ENCODE results near the gene C11orf52. TPM values are rescaled to one million over a fixed set of nuclear protein-coding genes. Genes with fewer than 3 reads are reported as not detected.

Gene C11orf52
- total and polyA plus RNA-seq, 2 of the 4 experiments (the other 2 are of a cell fraction), result 0.90 to 1.1 TPM

DNA sequence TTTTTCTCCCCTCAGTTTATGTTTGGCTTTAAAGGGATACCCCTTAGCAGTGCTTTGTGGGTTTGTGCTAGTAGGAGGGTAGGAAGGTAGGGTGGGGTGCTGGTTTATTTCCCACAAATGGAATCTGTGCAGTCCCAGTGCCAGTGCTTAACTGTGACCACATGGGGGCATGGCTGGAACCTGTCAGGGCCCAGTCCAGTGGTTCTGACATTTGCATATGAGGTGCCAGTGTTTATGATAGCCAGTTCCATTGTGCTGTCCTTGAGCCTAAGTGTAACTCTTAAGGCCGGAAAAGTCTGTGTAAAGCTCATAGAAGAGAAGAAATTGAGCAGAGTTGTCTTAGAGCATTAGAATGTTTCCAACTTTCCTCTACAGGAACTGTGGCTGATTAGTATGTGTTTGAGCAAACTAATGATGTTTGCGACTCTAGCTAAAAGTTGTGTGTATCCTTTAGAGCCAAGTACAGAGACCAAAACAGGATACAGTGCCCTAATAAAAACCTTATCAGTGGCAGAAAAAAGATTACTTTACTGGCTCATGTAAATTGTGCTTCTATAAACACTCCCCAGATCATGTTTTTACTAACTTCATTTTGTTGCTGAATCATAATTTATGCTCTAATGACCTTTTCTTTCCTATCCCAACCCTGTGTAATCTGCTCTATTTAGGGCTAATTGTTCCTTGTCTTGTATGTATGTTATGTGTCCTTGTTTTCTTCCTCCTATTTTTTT is 56.5 kb downstream of the C11orf52 start:
- H2BK120ac ChIP-seq (ENCODE audit: low read depth, low read length), result no peak overlapping the region
- 0 out of 3 replicates have a peak overlapping the region, but pooled peaks have one; percentile 2 for H2BK15ac ChIP-seq (ENCODE audit: low read depth, low read length)
- no peak overlapping the region for H2AK5ac ChIP-seq (ENCODE audit: low read depth, low read length)
- H3K56ac ChIP-seq (ENCODE audit: extremely low read depth, insufficient read depth, low read length), result no peak overlapping the region
- no peaks in the 10 kb centered on the region for H3K9me3 ChIP-seq (ENCODE audit: control insufficient read depth, insufficient read depth, low read length)
- H3K4ac ChIP-seq (ENCODE audit: low read depth, low read length), result no peak overlapping the region
- H3K14ac ChIP-seq (replicated peaks; ENCODE audit: low read depth, low read length), result no peak overlapping the region
- ATAC-seq (ENCODE audit: low read depth) (no peak), DNase-seq (no peak)
- no peak overlapping the region for H3K4me2 ChIP-seq (ENCODE audit: low read depth, low read length)
- no peaks in the 10 kb centered on the region for H3K36me3 ChIP-seq (ENCODE audit: control insufficient read depth, insufficient read depth, low read length)
- BruUV-seq (replicated peaks), result no TSS peak
- peaks cover 7% of the 10 kb centered on the region; the same call in 1 of the 2 replicates for H3K9me1 ChIP-seq (ENCODE audit: insufficient read depth, low read length)
- H4K8ac ChIP-seq (ENCODE audit: low read depth in 2 of 2, low read length in 2 of 2), result peak overlapping the region; percentile 28 to 39; a peak in 2 of 4 replicates
- in situ Hi-C loops (cut with MboI; ENCODE audit: low sequenced_read_pairs) (loop anchor here (5.0 to 25.0 kb wide), 2 partner anchors 38 to 388 kb away; partner anchors contain the start of gene DIXDC1), intact Hi-C loops (cut with micrococcal nuclease) (no loop called here), dilution Hi-C loops (cut with HindIII; ENCODE audit: low sequenced_read_pairs, unreplicated experiment) (no loop called here)
- peaks cover 25% of the 10 kb centered on the region for H3K4me1 ChIP-seq (ENCODE audit: control insufficient read depth, insufficient read depth, low read length)
- H2AFZ ChIP-seq (replicated peaks; ENCODE audit: low read length, poor library complexity), result no peak overlapping the region
- POLR2A ChIA-PET (ENCODE audit: unreplicated experiment), result interaction anchor here (0.6 kb wide), 1 partner anchor 13 kb away, joined by 5 read pairs; no protein-coding TSS in a partner anchor
- no CpG with 5 or more reads among the region's 2 CpGs for WGBS, 2 experiments (ENCODE audit: extremely low coverage in 2 of 2, insufficient read length in 1 of 2)
- TF ChIP-seq FOS (IDR thresholded peaks at IDR 0.05; ENCODE audit: low read depth, low read length), result no peak
- TF ChIP-seq MAFK (IDR thresholded peaks at IDR 0.05; ENCODE audit: low read depth, low read length), result no peak
- TF ChIP-seq, protein P1, sequence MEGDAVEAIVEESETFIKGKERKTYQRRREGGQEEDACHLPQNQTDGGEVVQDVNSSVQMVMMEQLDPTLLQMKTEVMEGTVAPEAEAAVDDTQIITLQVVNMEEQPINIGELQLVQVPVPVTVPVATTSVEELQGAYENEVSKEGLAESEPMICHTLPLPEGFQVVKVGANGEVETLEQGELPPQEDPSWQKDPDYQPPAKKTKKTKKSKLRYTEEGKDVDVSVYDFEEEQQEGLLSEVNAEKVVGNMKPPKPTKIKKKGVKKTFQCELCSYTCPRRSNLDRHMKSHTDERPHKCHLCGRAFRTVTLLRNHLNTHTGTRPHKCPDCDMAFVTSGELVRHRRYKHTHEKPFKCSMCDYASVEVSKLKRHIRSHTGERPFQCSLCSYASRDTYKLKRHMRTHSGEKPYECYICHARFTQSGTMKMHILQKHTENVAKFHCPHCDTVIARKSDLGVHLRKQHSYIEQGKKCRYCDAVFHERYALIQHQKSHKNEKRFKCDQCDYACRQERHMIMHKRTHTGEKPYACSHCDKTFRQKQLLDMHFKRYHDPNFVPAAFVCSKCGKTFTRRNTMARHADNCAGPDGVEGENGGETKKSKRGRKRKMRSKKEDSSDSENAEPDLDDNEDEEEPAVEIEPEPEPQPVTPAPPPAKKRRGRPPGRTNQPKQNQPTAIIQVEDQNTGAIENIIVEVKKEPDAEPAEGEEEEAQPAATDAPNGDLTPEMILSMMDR (conservative IDR thresholded peaks at IDR 0.05; ENCODE audit: low read depth, low read length), result 0 out of 2 replicates have a peak, but pooled peaks have one; percentile 7
- TF ChIP-seq NFE2L2 (IDR thresholded peaks at IDR 0.05; ENCODE audit: low read depth, low read length), result no peak
- no peak for TF ChIP-seq SMC3 (IDR thresholded peaks at IDR 0.05; ENCODE audit: low read depth, low read length)
- TF ChIP-seq RAD21 (IDR thresholded peaks at IDR 0.05; ENCODE audit: low read length), result no peak
- no peak overlapping the region for H4K5ac ChIP-seq (ENCODE audit: low read depth, low read length)
- no peak overlapping the region for H3K27ac ChIP-seq (ENCODE audit: insufficient read depth, low read length)
- H2BK5ac ChIP-seq (ENCODE audit: low read depth, low read length, poor library complexity, severe bottlenecking), result no peak overlapping the region
- no peak overlapping the region for H3K4me3 ChIP-seq (ENCODE audit: insufficient read depth, low read depth, low read length)
- CTCF ChIA-PET, result no interaction called here
- H3K18ac ChIP-seq (ENCODE audit: low read depth, low read length), result 0 out of 2 replicates have a peak overlapping the region, but pooled peaks have one; percentile 2
- no peak overlapping the region for H2BK20ac ChIP-seq (ENCODE audit: low read depth, low read length)
- H4K20me1 ChIP-seq (ENCODE audit: insufficient read depth, low read length), result no peaks in the 10 kb centered on the region
- peaks cover 6 to 22% of the 10 kb centered on the region in 2 experiments; a peak in 2 of 4 replicates for H3K79me1 ChIP-seq (ENCODE audit: low read depth in 1 of 2, low read length in 2 of 2)
- H4K91ac ChIP-seq (ENCODE audit: insufficient read depth, low read depth, low read length), result 0 out of 2 replicates have a peak overlapping the region, but pooled peaks have one; percentile 17
- H3K9ac ChIP-seq (ENCODE audit: low read depth, low read length), result no peak overlapping the region
- H3K27me3 ChIP-seq (ENCODE audit: control insufficient read depth, insufficient read depth, low read length), result no peaks in the 10 kb centered on the region
- no peak overlapping the region for H3K23ac ChIP-seq (ENCODE audit: low read depth, low read length)
- H2AK9ac ChIP-seq (replicated peaks; ENCODE audit: low read depth, low read length, poor library complexity), result peak overlapping the region; percentile 10
